ENCODE results near the gene SLC2A4RG. TPM values are rescaled to one million over a fixed set of nuclear protein-coding genes. Genes with fewer than 3 reads are reported as not detected.

Gene SLC2A4RG
- total RNA-seq, 1 donor from 2014 or later = 12.0 TPM

DNA sequence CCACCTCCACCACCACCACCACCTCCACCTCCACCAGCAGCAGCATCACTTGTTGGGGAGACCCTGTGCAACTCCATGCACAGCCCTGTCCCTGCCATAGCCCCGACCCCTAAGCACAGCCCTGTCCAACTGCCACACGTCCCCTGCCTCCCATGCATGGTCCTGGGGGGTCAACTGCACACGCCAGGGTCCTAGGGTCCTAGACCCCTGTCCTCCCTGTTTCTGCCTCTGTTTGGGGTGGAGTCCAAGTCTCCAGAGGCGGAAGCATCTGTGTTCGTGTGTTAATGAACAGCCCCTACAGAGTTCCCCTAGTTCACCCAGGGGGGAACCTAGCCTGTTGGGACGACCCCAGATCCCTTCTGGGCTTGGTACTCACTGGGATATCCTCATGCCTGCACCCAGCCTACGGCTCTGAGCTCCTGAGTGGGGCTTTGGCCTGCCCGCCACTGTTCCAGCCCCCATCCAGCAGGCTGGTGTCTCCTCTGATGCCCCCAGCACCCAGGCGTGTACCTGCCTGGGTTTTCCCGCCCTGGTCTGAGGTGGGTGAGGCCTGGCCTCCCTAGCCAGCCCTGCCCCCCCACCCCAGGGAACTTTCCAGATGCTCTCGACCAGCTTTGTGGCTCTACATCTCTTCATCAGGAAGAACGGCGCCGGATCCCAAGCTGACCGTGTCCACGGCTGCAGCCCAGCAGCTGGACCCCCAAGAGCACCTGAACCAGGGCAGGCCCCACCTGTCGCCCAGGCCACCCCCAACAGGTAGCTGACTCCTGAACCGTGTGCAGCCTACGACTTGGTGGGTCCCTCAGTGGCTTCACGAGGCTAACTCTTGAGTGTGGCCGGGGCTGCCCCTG lies 45.6 kb upstream of the SLC2A4RG start:
- Histone ChIP-seq H3K27ac (no peak overlapping the region), H3K9ac (no peak overlapping the region), H3K9me3 (ENCODE audit: low read depth) (no peaks in the 10 kb centered on the region), H3K4me2 (no peak overlapping the region), H3F3A (ENCODE audit: low read depth) (peaks cover 7% of the 10 kb centered on the region), H3K36me3 (no peaks in the 10 kb centered on the region), H3K4me1 (peaks cover 10% of the 10 kb centered on the region), H3K79me2 (ENCODE audit: low read depth) (no peaks in the 10 kb centered on the region), H2AFZ (replicated peaks) (no peak overlapping the region), H4K20me1 (ENCODE audit: low read depth) (no peaks in the 10 kb centered on the region), H3K27me3 (no peaks in the 10 kb centered on the region), H3K4me3 (no peak overlapping the region)
- Mint-ChIP-seq H3K4me3 (peak overlapping the region; percentile 58), H3K4me1 (no peaks in the 10 kb centered on the region), H3K36me3 (peaks cover 5% of the 10 kb centered on the region), H3K9me3 (peaks cover 4% of the 10 kb centered on the region), H3K27me3 (ENCODE audit: insufficient read depth, low read depth) (peaks cover 15% of the 10 kb centered on the region), H3K27ac (no peak overlapping the region)
- no peak for TF ChIP-seq EZH2phosphoT487 (IDR thresholded peaks at IDR 0.05)
- TF ChIP-seq EZH2 (IDR thresholded peaks at IDR 0.05) = no peak
- TF ChIP-seq, protein P1, sequence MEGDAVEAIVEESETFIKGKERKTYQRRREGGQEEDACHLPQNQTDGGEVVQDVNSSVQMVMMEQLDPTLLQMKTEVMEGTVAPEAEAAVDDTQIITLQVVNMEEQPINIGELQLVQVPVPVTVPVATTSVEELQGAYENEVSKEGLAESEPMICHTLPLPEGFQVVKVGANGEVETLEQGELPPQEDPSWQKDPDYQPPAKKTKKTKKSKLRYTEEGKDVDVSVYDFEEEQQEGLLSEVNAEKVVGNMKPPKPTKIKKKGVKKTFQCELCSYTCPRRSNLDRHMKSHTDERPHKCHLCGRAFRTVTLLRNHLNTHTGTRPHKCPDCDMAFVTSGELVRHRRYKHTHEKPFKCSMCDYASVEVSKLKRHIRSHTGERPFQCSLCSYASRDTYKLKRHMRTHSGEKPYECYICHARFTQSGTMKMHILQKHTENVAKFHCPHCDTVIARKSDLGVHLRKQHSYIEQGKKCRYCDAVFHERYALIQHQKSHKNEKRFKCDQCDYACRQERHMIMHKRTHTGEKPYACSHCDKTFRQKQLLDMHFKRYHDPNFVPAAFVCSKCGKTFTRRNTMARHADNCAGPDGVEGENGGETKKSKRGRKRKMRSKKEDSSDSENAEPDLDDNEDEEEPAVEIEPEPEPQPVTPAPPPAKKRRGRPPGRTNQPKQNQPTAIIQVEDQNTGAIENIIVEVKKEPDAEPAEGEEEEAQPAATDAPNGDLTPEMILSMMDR (IDR thresholded peaks at IDR 0.05) = no peak
- no peak for DNase-seq (ENCODE audit: low spot score)

DNA sequence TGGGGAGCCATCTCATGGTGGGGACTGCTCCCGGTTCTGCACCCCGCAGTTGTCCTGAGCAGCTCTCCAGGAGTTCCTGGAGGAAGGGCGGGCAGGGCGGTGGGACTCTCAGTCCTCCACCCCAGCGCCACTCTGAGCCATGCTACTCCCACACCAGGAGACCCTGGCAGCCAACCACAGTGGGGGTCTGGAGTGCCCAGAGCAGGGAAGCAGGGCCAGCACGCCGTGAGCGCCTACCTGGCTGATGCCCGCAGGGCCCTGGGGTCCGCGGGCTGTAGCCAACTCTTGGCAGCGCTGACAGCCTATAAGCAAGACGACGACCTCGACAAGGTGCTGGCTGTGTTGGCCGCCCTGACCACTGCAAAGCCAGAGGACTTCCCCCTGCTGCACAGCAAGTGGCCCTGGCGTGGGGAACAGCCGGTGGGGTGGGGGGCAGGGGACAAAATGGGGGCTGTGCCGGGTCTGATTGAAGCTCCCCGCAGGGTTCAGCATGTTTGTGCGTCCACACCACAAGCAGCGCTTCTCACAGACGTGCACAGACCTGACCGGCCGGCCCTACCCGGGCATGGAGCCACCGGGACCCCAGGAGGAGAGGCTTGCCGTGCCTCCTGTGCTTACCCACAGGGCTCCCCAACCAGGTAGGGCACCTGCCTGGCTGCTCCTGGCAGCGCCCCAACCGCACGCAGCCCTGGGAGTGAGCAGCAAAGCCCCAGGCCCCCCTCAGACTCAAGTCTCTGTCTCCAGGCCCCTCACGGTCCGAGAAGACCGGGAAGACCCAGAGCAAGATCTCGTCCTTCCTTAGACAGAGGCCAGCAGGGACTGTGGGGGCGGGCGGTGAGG lies 44.8 kb upstream of the SLC2A4RG start:
- Histone ChIP-seq H3F3A (ENCODE audit: low read depth) (peaks cover 7% of the 10 kb centered on the region), H3K9ac (no peak overlapping the region), H4K20me1 (ENCODE audit: low read depth) (no peaks in the 10 kb centered on the region), H2AFZ (replicated peaks) (no peak overlapping the region), H3K4me3 (no peak overlapping the region), H3K4me1 (peaks cover 10% of the 10 kb centered on the region), H3K27me3 (no peaks in the 10 kb centered on the region), H3K4me2 (no peak overlapping the region), H3K27ac (no peak overlapping the region), H3K36me3 (no peaks in the 10 kb centered on the region), H3K79me2 (ENCODE audit: low read depth) (no peaks in the 10 kb centered on the region), H3K9me3 (ENCODE audit: low read depth) (no peaks in the 10 kb centered on the region)
- no peak for DNase-seq (ENCODE audit: low spot score)
- no peak for TF ChIP-seq EZH2phosphoT487 (IDR thresholded peaks at IDR 0.05)
- no peak for TF ChIP-seq EZH2 (IDR thresholded peaks at IDR 0.05)
- TF ChIP-seq, protein P1 (IDR thresholded peaks at IDR 0.05) = no peak
- no peak overlapping the region for H3K4me3 Mint-ChIP-seq
- H3K36me3 Mint-ChIP-seq = peaks cover 5% of the 10 kb centered on the region
- H3K4me1 Mint-ChIP-seq = no peaks in the 10 kb centered on the region
- H3K27ac Mint-ChIP-seq = no peak overlapping the region
- H3K9me3 Mint-ChIP-seq = peaks cover 4% of the 10 kb centered on the region
- H3K27me3 Mint-ChIP-seq (ENCODE audit: insufficient read depth, low read depth) = peaks cover 15% of the 10 kb centered on the region

DNA sequence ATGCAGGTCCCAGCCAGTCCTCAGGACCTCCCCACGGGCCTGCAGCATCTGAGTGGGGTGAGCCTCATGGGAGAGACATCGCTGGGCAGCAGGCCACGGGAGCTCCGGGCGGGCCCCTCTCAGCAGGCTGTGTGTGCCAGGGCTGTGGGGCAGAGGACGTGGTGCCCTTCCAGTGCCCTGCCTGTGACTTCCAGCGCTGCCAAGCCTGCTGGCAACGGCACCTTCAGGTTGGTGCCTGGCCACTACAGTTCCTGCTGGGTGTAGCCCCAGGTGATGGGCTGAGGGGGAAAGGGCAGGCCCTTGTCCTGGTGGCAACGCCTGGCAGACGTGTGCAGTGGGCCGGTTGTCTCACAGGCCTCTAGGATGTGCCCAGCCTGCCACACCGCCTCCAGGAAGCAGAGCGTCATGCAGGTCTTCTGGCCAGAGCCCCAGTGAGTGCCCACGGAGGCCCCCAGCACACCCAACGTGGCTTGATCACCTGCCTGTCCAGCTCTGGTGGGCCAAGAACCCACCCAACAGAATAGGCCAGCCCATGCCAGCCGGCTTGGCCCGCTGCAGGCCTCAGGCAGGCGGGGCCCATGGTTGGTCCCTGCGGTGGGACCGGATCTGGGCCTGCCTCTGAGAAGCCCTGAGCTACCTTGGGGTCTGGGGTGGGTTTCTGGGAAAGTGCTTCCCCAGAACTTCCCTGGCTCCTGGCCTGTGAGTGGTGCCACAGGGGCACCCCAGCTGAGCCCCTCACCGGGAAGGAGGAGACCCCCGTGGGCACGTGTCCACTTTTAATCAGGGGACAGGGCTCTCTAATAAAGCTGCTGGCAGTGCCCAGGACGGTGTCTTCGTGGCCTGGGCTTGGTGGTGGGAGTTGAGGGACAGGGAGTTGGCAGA lies 43.9 kb upstream of the SLC2A4RG start:
- Histone ChIP-seq H3F3A (ENCODE audit: low read depth) (peaks cover 7% of the 10 kb centered on the region), H3K27ac (no peak overlapping the region), H3K4me2 (peak overlapping the region; percentile 66), H3K4me1 (peaks cover 10% of the 10 kb centered on the region), H4K20me1 (ENCODE audit: low read depth) (no peaks in the 10 kb centered on the region), H3K4me3 (no peak overlapping the region), H2AFZ (replicated peaks) (no peak overlapping the region), H3K9ac (no peak overlapping the region), H3K27me3 (no peaks in the 10 kb centered on the region), H3K36me3 (no peaks in the 10 kb centered on the region), H3K79me2 (ENCODE audit: low read depth) (no peaks in the 10 kb centered on the region), H3K9me3 (ENCODE audit: low read depth) (no peaks in the 10 kb centered on the region)
- no peak for DNase-seq (ENCODE audit: low spot score)
- H3K4me1 Mint-ChIP-seq = no peaks in the 10 kb centered on the region
- H3K4me3 Mint-ChIP-seq = no peak overlapping the region
- peaks cover 5% of the 10 kb centered on the region for H3K36me3 Mint-ChIP-seq
- peaks cover 4% of the 10 kb centered on the region for H3K9me3 Mint-ChIP-seq
- H3K27me3 Mint-ChIP-seq (ENCODE audit: insufficient read depth, low read depth) = peaks cover 15% of the 10 kb centered on the region
- TF ChIP-seq, protein P1 (IDR thresholded peaks at IDR 0.05) = no peak
- TF ChIP-seq EZH2 (IDR thresholded peaks at IDR 0.05) (no peak), EZH2phosphoT487 (IDR thresholded peaks at IDR 0.05) (no peak)
- no peak overlapping the region for H3K27ac Mint-ChIP-seq
